Prostate gland (tissue), 2 donors: ENCODE measurements around the gene ZCCHC14.

Experiments
- CTCF ChIP-seq, 4 experiments: fragments of 200-600 bp in 2 of 4; fragments of 450-650 bp in 2 of 4; sonication (generic) in 2 of 4; IDR thresholded peaks; 1 replicate in 3 of 4; 2 replicates in 1 of 4; pipeline ENCODE4 v1.5.1; 2016 to 2019; ENCODE audit warnings: antibody characterized with exemption in 4 of 4, mild to moderate bottlenecking in 2 of 4, moderate library complexity in 2 of 4
- POLR2A ChIP-seq: fragments of 450-650 bp; IDR thresholded peaks from one replicate; pipeline ENCODE4 v1.6.1; 2016; ENCODE audit warnings: antibody characterized with exemption, mild to moderate bottlenecking
- POLR2AphosphoS5 ChIP-seq: sonication (generic); formaldehyde crosslinking; IDR thresholded peaks from one replicate; pipeline ENCODE4 v1.6.1; 2017; ENCODE audit warnings: antibody characterized with exemption

DNA sequence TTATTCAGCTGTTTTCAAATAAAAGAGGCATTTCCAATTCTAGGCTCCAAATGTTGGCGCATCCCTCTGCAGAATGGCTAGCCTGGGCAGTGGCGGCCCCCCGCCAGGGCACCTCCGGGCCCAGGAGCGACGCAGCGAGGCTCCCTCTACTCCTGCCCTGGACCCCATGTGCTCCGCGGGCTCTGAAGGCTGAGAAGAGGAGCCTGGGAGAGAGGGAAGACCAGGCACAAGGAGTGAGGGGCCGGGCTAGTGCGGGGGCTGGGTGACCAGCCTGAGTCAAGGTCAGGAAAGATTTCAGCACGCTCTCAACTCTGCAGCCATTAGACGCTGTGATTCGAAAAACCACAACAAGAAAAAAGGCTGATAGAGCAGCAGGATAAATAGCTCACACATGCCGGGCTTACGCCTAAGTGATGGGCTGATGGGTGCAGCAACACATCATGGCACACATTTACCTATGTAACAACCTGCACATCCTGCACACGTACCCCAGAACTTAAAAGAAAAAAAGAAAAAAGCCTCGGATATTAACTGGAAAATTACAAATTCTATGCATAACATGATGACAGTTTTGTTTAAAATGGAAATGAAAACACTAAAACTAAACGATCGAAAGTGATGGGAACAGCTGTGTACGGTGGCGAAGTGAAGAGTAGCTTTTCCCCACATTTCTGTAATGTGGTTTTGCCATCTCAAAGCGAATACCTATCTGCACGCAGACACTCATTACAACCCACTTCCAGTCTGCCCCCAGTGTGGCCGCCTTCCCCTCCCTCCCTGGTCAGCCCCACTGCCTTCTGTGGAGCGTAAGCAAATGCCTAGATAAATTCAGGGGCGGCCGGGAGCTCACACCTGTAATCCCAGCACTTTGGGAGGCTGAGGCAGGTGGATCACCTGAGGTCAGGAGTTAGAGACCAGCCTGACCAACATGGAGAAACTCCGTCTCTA is 56.3 kb downstream of the ZCCHC14 start:
- TF ChIP-seq CTCF (IDR thresholded peaks at IDR 0.05), result no peak
- no peak for TF ChIP-seq POLR2AphosphoS5
- TF ChIP-seq POLR2A, result no peak
